GM12878 (cell line): ENCODE measurements around the gene MRC2. TPM values are rescaled to one million over a fixed set of nuclear protein-coding genes. Genes with fewer than 3 reads are reported as not detected.

ENCODE experiments used
- ATAC-seq: fragments of 200-7000 bp; cut with Tn5 transposase; 3 replicates; pipeline ENCODE4 v1.9.1; 2020; ENCODE audit warnings: mild to moderate bottlenecking, moderate library complexity
- BruUV-seq: library from RNA; stranded (reverse); fragments of 400-500 nt; replicated peaks from 2 replicates; lab custom pipeline; 2021; lab: Mats Ljungman, UMichigan
- CTCF ChIA-PET: fragments of 300-600 bp; sonication (Branson Sonifier 250); formaldehyde crosslinking; extraction: SDS; loops from one replicate; lab custom pipeline; 2021; ENCODE audit warnings: inconsistent platforms; lab: Yijun Ruan, JAX
- POLR2A ChIA-PET: fragments of 350-600 bp; formaldehyde crosslinking; extraction: SDS; loops from one replicate; lab custom pipeline; 2021; ENCODE audit warnings: inconsistent platforms; lab: Charles Lee
- RAD21 ChIA-PET: fragments of 300-600 bp; sonication (Branson Sonifier 250); formaldehyde crosslinking; loops from one replicate; lab custom pipeline; 2023; ENCODE audit warnings: antibody characterized with exemption; ENCODE audit not compliant: unreplicated experiment; lab: Charles Lee
- SMC1A ChIA-PET: fragments of 300-600 bp; sonication (Branson Sonifier 250); formaldehyde crosslinking; loops from one replicate; lab custom pipeline; 2023; ENCODE audit not compliant: unreplicated experiment, uncharacterized antibody; lab: Charles Lee
- DNase-seq: peaks from one replicate; pipeline ENCODE4 v3.0.0-alpha.2; 2011; ENCODE audit warnings: low read depth, low spot score
- FAIRE-seq: peaks from 3 replicates; lab custom pipeline; 2011; peaks lifted over from hg19 to GRCh38; lab: Jason Lieb, UNC
- H2AFZ ChIP-seq: 2 replicates; pipeline ENCODE4 v1.6.0; 2011; ENCODE audit warnings: low read depth, low read length, control low read depth; ENCODE audit not compliant: control insufficient read depth
- H3K27ac ChIP-seq: 2 replicates; pipeline ENCODE4 v1.5.1; 2011; ENCODE audit warnings: control low read depth; ENCODE audit not compliant: control insufficient read depth, insufficient read depth
- H3K27me3 ChIP-seq, 2 experiments: replicated peaks in 1 of 2; 2 replicates each; pipeline versions ENCODE4 v1.6.0 to v1.6.1; 2011; ENCODE audit warnings: low read length in 1 of 2; ENCODE audit not compliant: control insufficient read depth in 2 of 2, insufficient read depth in 2 of 2
- H3K36me3 ChIP-seq, 2 experiments: 2 replicates each; pipeline ENCODE4 v1.5.1; 2011; ENCODE audit warnings: low read length in 1 of 2; ENCODE audit not compliant: control insufficient read depth in 2 of 2, insufficient read depth in 2 of 2
- H3K4me1 ChIP-seq: 2 replicates; pipeline ENCODE4 v1.6.1; 2011; ENCODE audit warnings: mild to moderate bottlenecking, low read length, moderate library complexity, mixed read lengths; ENCODE audit not compliant: control insufficient read depth, insufficient read depth
- H3K4me2 ChIP-seq: 2 replicates; pipeline ENCODE4 v1.6.0; 2011; ENCODE audit warnings: control low read depth; ENCODE audit not compliant: control insufficient read depth, insufficient read depth
- H3K4me3 ChIP-seq: fragments of 200-600 bp; sonication (generic); 2 replicates; pipeline ENCODE4 v1.5.1; 2016
- H3K79me2 ChIP-seq: 2 replicates; pipeline ENCODE4 v1.6.0; 2011; ENCODE audit warnings: low read length; ENCODE audit not compliant: control insufficient read depth, insufficient read depth
- H3K9ac ChIP-seq: 2 replicates; pipeline ENCODE4 v1.8.0; 2011; ENCODE audit warnings: low read length, control low read depth, mixed read lengths; ENCODE audit not compliant: control insufficient read depth, insufficient read depth
- H3K9me3 ChIP-seq: replicated peaks from 3 replicates; pipeline ENCODE4 v1.5.1; 2011; ENCODE audit warnings: mild to moderate bottlenecking, low read length; ENCODE audit not compliant: control insufficient read depth, insufficient read depth
- H4K20me1 ChIP-seq: 2 replicates; pipeline ENCODE4 v1.6.0; 2011; ENCODE audit not compliant: control insufficient read depth, insufficient read depth
- CBFB ChIP-seq: IDR thresholded peaks from 2 replicates; pipeline ENCODE4 v1.6.1; 2016; ENCODE audit warnings: antibody characterized with exemption, low read depth
- CREM ChIP-seq: IDR thresholded peaks from 2 replicates; pipeline ENCODE4 v1.6.1; 2014; ENCODE audit warnings: antibody characterized with exemption, low read depth
- FOXK2 ChIP-seq: fragments of 450-650 bp; IDR thresholded peaks from 2 replicates; pipeline ENCODE4 v1.6.1; 2017; ENCODE audit warnings: mild to moderate bottlenecking, moderate library complexity
- JUND ChIP-seq: IDR thresholded peaks from 2 replicates; pipeline ENCODE4 v1.6.1; 2012; ENCODE audit warnings: low read depth, mild to moderate bottlenecking, low read length, improper control_type of control experiment, moderate library complexity
- MXI1 ChIP-seq: fragments of 150-350 bp; IDR thresholded peaks from 2 replicates; pipeline ENCODE4 v1.6.1; 2011; ENCODE audit warnings: low read depth, mild to moderate bottlenecking, inconsistent platforms, low read length, improper control_type of control experiment
- NBN ChIP-seq: fragments of 450-650 bp; IDR thresholded peaks from 2 replicates; pipeline ENCODE4 v1.6.1; 2016
- NFIC ChIP-seq: IDR thresholded peaks from 2 replicates; pipeline ENCODE4 v1.6.1; 2012; ENCODE audit warnings: low read depth, mild to moderate bottlenecking, inconsistent platforms, low read length, moderate library complexity
- SUZ12 ChIP-seq: fragments of 200-600 bp; sonication (generic); IDR thresholded peaks from one replicate; pipeline ENCODE4 v1.6.1; 2018; ENCODE audit warnings: antibody characterized with exemption, mild to moderate bottlenecking; ENCODE audit not compliant: unreplicated experiment
- TAF1 ChIP-seq: IDR thresholded peaks from 2 replicates; pipeline ENCODE4 v1.6.1; 2011; ENCODE audit warnings: mild to moderate bottlenecking, low read depth, low read length, borderline replicate concordance
- TARDBP ChIP-seq: IDR thresholded peaks from 2 replicates; pipeline ENCODE4 v1.6.1; 2016; ENCODE audit warnings: borderline replicate concordance
- ZNF384 ChIP-seq: IDR thresholded peaks from 2 replicates; pipeline ENCODE4 v1.6.1; 2012; ENCODE audit warnings: low read depth, mild to moderate bottlenecking, low read length, improper control_type of control experiment, borderline replicate concordance
- WGBS: methylation state at CpG from one replicate; pipeline ENCODE4 v1.1.6; 2016; ENCODE audit warnings: low lambda C conversion rate; ENCODE audit not compliant: insufficient replicate concordance, insufficient coverage; ENCODE audit errors: missing lambda C conversion rate; 5-methylcytosine and 5-hydroxymethylcytosine counted together
- in situ Hi-C: fragments of 300-500 bp; cut with MboI; formaldehyde crosslinking; loops from 9 replicates; pipeline ENCODE4 v1.14.3; 2018; ENCODE audit warnings: mixed read lengths
- intact Hi-C: fragments of 100-400 bp; cut with micrococcal nuclease; formaldehyde crosslinking; loops from one replicate; pipeline ENCODE4 v1.14.2; 2022; ENCODE audit not compliant: unreplicated experiment
- polyA plus RNA-seq, 11 experiments: library from polyadenylated mRNA; depleted of rRNA in 4 of 11; unstranded in 6 of 11; stranded (reverse) in 5 of 11; fragments of >200 nt; fragmentation: Nextera tagmentation in 4 of 11; fragmentation: Illumina TruSeq in 1 of 11; extraction: Ambion mirVana in 4 of 11; extraction: Trizol in 1 of 11; gene quantifications; 1 replicate in 1 of 11; 2 replicates in 10 of 11; pipeline versions ENCODE4 v1.2.1 to v1.2.3, GENCODE V29; 2011 to 2016; ENCODE audit warnings: inconsistent platforms in 2 of 11, missing spikeins in 2 of 11, low read depth in 1 of 11
- total RNA-seq, 4 experiments: library from RNA; depleted of rRNA in 3 of 4; stranded (reverse); fragments of >200 nt in 3 of 4; fragmentation: Illumina TruSeq in 1 of 4; extraction: Trizol in 1 of 4; gene quantifications; 2 replicates each; pipeline versions ENCODE4 v1.2.1 to v1.2.3, GENCODE V29; 2013 to 2021
- TF ChIP-seq, protein P1 (sequence below): fragments of 450-650 bp; formaldehyde crosslinking; IDR thresholded peaks from 2 replicates; pipeline ENCODE4 v1.4.0; 2022; ENCODE audit warnings: mild to moderate bottlenecking, moderate library complexity
- TF ChIP-seq, protein P2 (sequence below): fragments of 450-650 bp; IDR thresholded peaks from 2 replicates; pipeline ENCODE4 v1.6.1; 2014; ENCODE audit warnings: mild to moderate bottlenecking
- TF ChIP-seq, protein P3 (sequence below): IDR thresholded peaks from 2 replicates; pipeline ENCODE4 v1.6.1; 2012; ENCODE audit warnings: low read depth, low read length, improper control_type of control experiment
- TF ChIP-seq, protein P4 (sequence below): fragments of 450-650 bp; IDR thresholded peaks from 2 replicates; pipeline ENCODE4 v1.6.1; 2018; ENCODE audit warnings: mild to moderate bottlenecking, low read depth, moderate library complexity; ENCODE audit not compliant: partially characterized antibody

Gene MRC2
- total and polyA plus RNA-seq, 10 of the 15 experiments (the other 5 are each of a cell fraction or from before 2014, with no cell fraction given) = 0.04 to 0.96 (median 0.30) TPM; not detected in 1

DNA sequence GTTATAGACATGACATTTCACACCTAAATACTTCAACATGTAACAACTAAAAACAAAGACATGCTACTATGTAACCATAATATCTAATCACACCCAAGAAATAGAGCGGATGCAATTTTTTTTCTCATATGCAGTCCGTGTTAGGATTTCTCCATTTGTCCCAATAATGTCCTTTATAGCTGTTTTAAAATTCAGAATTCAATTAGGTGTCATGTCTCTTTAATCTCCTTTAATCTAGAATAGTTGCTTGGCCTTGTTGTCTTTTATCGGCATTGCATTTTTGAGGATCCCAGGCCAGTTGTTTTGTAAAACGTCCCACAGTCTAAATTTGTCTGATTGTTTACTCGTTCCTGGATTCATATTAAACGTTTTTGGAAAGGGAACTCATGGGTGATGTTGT lies 14.5 kb downstream of the MRC2 start (continued):
- TF ChIP-seq, protein P1, sequence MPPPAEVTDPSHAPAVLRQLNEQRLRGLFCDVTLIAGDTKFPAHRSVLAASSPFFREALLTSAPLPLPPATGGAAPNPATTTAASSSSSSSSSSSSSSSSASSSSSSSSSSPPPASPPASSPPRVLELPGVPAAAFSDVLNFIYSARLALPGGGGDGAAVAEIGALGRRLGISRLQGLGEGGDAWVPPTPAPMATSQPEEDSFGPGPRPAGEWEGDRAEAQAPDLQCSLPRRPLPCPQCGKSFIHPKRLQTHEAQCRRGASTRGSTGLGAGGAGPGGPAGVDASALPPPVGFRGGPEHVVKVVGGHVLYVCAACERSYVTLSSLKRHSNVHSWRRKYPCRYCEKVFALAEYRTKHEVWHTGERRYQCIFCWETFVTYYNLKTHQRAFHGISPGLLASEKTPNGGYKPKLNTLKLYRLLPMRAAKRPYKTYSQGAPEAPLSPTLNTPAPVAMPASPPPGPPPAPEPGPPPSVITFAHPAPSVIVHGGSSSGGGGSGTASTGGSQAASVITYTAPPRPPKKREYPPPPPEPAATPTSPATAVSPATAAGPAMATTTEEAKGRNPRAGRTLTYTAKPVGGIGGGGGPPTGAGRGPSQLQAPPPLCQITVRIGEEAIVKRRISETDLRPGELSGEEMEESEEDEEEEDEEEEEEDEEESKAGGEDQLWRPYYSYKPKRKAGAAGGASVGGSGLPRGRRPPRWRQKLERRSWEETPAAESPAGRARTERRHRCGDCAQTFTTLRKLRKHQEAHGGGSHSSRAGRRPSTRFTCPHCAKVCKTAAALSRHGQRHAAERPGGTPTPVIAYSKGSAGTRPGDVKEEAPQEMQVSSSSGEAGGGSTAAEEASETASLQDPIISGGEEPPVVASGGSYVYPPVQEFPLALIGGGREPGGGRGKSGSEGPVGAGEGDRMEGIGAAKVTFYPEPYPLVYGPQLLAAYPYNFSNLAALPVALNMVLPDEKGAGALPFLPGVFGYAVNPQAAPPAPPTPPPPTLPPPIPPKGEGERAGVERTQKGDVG (CRISPR knock-in tag) = no peak
- no peak for TF ChIP-seq ZNF384
- TF ChIP-seq, all 136 proteins: peak for 0

DNA sequence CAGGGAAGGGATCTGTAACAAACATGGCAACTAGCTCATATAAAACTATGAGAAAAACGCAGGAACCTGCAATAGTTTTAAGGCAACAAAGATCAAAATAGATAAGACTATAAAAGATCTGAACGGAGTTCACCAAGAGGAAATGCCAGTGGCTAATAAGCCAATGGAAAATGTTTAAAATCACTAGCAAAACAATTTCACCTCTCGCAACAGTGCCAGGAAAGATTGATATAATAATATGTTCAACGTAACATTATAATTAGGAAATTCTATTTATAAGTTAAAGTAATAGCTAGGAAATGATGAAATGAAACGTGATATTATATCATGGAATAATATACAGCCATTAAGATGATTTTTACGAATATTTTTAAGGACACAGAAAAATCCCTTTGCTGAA lies 16.0 kb downstream of the MRC2 start:
- H2AFZ ChIP-seq = no peak overlapping the region
- no TSS peak for BruUV-seq
- H3K36me3 ChIP-seq = no peaks in the 10 kb centered on the region
- in situ Hi-C loops (no loop called here), intact Hi-C loops (no loop called here)
- ChIA-PET SMC1A (interaction anchor here (0.8 kb wide), 1 partner anchor 10 kb away, joined by 3 read pairs; no protein-coding TSS in a partner anchor), RAD21 (no interaction called here), POLR2A (no interaction called here), CTCF (no interaction called here)
- H3K4me2 ChIP-seq = no peak overlapping the region
- no peaks in the 10 kb centered on the region for H3K4me1 ChIP-seq
- H3K27ac ChIP-seq = no peak overlapping the region
- no peaks in the 10 kb centered on the region for H3K9me3 ChIP-seq
- no peak for ATAC-seq
- H4K20me1 ChIP-seq = no peaks in the 10 kb centered on the region
- 62% methylated on average over 6 of the region's 6 CpGs for WGBS
- DNase-seq = no peak
- no peaks in the 10 kb centered on the region for H3K27me3 ChIP-seq
- no peak for FAIRE-seq
- no peaks in the 10 kb centered on the region for H3K79me2 ChIP-seq
- no peak overlapping the region for H3K9ac ChIP-seq
- H3K4me3 ChIP-seq = no peak overlapping the region
- TF ChIP-seq, protein P2, sequence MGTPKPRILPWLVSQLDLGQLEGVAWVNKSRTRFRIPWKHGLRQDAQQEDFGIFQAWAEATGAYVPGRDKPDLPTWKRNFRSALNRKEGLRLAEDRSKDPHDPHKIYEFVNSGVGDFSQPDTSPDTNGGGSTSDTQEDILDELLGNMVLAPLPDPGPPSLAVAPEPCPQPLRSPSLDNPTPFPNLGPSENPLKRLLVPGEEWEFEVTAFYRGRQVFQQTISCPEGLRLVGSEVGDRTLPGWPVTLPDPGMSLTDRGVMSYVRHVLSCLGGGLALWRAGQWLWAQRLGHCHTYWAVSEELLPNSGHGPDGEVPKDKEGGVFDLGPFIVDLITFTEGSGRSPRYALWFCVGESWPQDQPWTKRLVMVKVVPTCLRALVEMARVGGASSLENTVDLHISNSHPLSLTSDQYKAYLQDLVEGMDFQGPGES = no peak
- no peak for TF ChIP-seq NBN
- TF ChIP-seq, protein P3, sequence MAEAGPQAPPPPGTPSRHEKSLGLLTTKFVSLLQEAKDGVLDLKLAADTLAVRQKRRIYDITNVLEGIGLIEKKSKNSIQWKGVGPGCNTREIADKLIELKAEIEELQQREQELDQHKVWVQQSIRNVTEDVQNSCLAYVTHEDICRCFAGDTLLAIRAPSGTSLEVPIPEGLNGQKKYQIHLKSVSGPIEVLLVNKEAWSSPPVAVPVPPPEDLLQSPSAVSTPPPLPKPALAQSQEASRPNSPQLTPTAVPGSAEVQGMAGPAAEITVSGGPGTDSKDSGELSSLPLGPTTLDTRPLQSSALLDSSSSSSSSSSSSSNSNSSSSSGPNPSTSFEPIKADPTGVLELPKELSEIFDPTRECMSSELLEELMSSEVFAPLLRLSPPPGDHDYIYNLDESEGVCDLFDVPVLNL = no peak
- no peak for TF ChIP-seq FOXK2
- TF ChIP-seq JUND = no peak
- no peak for TF ChIP-seq TAF1
- TF ChIP-seq CBFB = no peak
- TF ChIP-seq MXI1 = no peak
- TF ChIP-seq SUZ12 = no peak
- no peak for TF ChIP-seq TARDBP
- TF ChIP-seq NFIC = no peak
- TF ChIP-seq, protein P4, sequence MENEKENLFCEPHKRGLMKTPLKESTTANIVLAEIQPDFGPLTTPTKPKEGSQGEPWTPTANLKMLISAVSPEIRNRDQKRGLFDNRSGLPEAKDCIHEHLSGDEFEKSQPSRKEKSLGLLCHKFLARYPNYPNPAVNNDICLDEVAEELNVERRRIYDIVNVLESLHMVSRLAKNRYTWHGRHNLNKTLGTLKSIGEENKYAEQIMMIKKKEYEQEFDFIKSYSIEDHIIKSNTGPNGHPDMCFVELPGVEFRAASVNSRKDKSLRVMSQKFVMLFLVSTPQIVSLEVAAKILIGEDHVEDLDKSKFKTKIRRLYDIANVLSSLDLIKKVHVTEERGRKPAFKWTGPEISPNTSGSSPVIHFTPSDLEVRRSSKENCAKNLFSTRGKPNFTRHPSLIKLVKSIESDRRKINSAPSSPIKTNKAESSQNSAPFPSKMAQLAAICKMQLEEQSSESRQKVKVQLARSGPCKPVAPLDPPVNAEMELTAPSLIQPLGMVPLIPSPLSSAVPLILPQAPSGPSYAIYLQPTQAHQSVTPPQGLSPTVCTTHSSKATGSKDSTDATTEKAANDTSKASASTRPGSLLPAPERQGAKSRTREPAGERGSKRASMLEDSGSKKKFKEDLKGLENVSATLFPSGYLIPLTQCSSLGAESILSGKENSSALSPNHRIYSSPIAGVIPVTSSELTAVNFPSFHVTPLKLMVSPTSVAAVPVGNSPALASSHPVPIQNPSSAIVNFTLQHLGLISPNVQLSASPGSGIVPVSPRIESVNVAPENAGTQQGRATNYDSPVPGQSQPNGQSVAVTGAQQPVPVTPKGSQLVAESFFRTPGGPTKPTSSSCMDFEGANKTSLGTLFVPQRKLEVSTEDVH = no peak
- no peak for TF ChIP-seq CREM
